ENCODE results near the gene KLHL3. TPM values are rescaled to one million over a fixed set of nuclear protein-coding genes. Genes with fewer than 3 reads are reported as not detected.

The KLHL3 gene
- total and polyA plus RNA-seq, 2 donors (not counting 3 experiments of a cell fraction or from before 2014, with no cell fraction given) = 8.8 to 13.6 TPM

- no peaks in the 10 kb centered on the region for H3K9me1 ChIP-seq (replicated peaks; ENCODE audit: control insufficient read depth, extremely low read depth, insufficient read depth, low read length)
- no peak overlapping the region for H3K4me3 ChIP-seq (replicated peaks in 1 of 3; ENCODE audit: insufficient read depth in 1 of 3, low read depth in 1 of 3, low read length in 3 of 3)
- FAIRE-seq = no peak
- no TSS peak for BruUV-seq (replicated peaks)
- intact Hi-C loops (cut with micrococcal nuclease) = no loop called here
- H3K27me3 ChIP-seq (ENCODE audit: control insufficient read depth in 2 of 2, insufficient read depth in 2 of 2, low read length in 2 of 2) = no peaks in the 10 kb centered on the region
- H2AFZ ChIP-seq (ENCODE audit: low read depth, low read length) = no peak overlapping the region
- H3K36me3 ChIP-seq (ENCODE audit: control insufficient read depth in 2 of 2, extremely low read depth in 1 of 2, insufficient read depth in 2 of 2, low read length in 2 of 2) = peaks cover 0 to 8% of the 10 kb centered on the region in 2 experiments
- no peaks in the 10 kb centered on the region for H4K20me1 ChIP-seq (replicated peaks; ENCODE audit: control insufficient read depth, extremely low read depth, insufficient read depth, low read length)
- CTCF ChIA-PET = interaction anchor here (1.1 to 10.6 kb wide), 5 partner anchors 9 to 49 kb away, joined by 3 to 107 read pairs (median 25); partner anchors contain the start of gene KLHL3
- H3K27ac ChIP-seq (ENCODE audit: insufficient read depth, low read depth, low read length) = no peak overlapping the region
- POLR2A ChIA-PET = interaction anchor here (1.0 kb wide), 1 partner anchor 42 kb away, joined by 3 read pairs; no protein-coding TSS in a partner anchor
- H3K79me2 ChIP-seq (ENCODE audit: control insufficient read depth, insufficient read depth, low read length) = no peaks in the 10 kb centered on the region
- no peak overlapping the region for H3K4me2 ChIP-seq (ENCODE audit: insufficient read depth, low read length)
- TF ChIP-seq MYC (IDR thresholded peaks at IDR 0.05; ENCODE audit: low read depth, low read length) = no peak
- no peak for TF ChIP-seq EZH2 (IDR thresholded peaks at IDR 0.05; ENCODE audit: borderline replicate concordance, low read depth, low read length, severe bottlenecking)
- no peak for TF ChIP-seq FOS (IDR thresholded peaks at IDR 0.05; ENCODE audit: borderline replicate concordance, insufficient read depth, low read length)
- TF ChIP-seq GATA2 (IDR thresholded peaks at IDR 0.05; ENCODE audit: insufficient read depth, insufficient read length, low read depth, low read length) = no peak
- no peak for TF ChIP-seq POLR2A (IDR thresholded peaks at IDR 0.05; ENCODE audit: low read depth, low read length)
- TF ChIP-seq, protein P1, sequence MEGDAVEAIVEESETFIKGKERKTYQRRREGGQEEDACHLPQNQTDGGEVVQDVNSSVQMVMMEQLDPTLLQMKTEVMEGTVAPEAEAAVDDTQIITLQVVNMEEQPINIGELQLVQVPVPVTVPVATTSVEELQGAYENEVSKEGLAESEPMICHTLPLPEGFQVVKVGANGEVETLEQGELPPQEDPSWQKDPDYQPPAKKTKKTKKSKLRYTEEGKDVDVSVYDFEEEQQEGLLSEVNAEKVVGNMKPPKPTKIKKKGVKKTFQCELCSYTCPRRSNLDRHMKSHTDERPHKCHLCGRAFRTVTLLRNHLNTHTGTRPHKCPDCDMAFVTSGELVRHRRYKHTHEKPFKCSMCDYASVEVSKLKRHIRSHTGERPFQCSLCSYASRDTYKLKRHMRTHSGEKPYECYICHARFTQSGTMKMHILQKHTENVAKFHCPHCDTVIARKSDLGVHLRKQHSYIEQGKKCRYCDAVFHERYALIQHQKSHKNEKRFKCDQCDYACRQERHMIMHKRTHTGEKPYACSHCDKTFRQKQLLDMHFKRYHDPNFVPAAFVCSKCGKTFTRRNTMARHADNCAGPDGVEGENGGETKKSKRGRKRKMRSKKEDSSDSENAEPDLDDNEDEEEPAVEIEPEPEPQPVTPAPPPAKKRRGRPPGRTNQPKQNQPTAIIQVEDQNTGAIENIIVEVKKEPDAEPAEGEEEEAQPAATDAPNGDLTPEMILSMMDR (IDR thresholded peaks at IDR 0.05; ENCODE audit: extremely low read depth in 1 of 2, insufficient read depth in 1 of 2, low read depth in 1 of 2, low read length in 2 of 2) = no peak
- TF ChIP-seq JUN (IDR thresholded peaks at IDR 0.05; ENCODE audit: borderline replicate concordance, insufficient read depth, insufficient read length, low read depth) = no peak
- TF ChIP-seq POLR2AphosphoS5 (IDR thresholded peaks at IDR 0.05; ENCODE audit: insufficient read depth, low read depth, low read length) = no peak
- TF ChIP-seq, protein P2, sequence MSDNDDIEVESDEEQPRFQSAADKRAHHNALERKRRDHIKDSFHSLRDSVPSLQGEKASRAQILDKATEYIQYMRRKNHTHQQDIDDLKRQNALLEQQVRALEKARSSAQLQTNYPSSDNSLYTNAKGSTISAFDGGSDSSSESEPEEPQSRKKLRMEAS (IDR thresholded peaks at IDR 0.05; ENCODE audit: insufficient read depth, insufficient read length) = no peak
- H3K9ac ChIP-seq (replicated peaks; ENCODE audit: extremely low read depth, insufficient read depth, low read length) = no peak overlapping the region
- H3K9me3 ChIP-seq (replicated peaks; ENCODE audit: control insufficient read depth, insufficient read depth, low read length) = no peaks in the 10 kb centered on the region
- dilution Hi-C loops (cut with MboI; ENCODE audit: extremely low pct_ligation_motif_present, low sequenced_read_pairs) = no loop called here
- H3K4me1 ChIP-seq (ENCODE audit: control insufficient read depth, extremely low read depth, insufficient read depth, low read length) = peaks cover 27% of the 10 kb centered on the region
- no peak for DNase-seq (ENCODE audit: low read depth, low spot score)
Measured at GRCh38 chr5:137693307-137693950, 42.5 kb downstream of the KLHL3 start.

Data from endothelial cell of umbilical vein (primary cell).